Effector CD8-positive, alpha-beta T cell (primary cell): Measurements from ENCODE around the gene DIRAS1.
"Not testable (repeated sequence)": the region's sequence is repeated elsewhere in the genome, so short reads cannot be mapped to it uniquely, and the experiment has no call there.

Experiments used
- DNase-seq: peaks from one replicate; lab custom pipeline; 2025; lab: John Stamatoyannopoulos, UW

DIRAS1 gene

GRCh38 chr19:2711875-2712205 is 9.3 kb downstream of the DIRAS1 start:
- no peak for DNase-seq

DNA sequence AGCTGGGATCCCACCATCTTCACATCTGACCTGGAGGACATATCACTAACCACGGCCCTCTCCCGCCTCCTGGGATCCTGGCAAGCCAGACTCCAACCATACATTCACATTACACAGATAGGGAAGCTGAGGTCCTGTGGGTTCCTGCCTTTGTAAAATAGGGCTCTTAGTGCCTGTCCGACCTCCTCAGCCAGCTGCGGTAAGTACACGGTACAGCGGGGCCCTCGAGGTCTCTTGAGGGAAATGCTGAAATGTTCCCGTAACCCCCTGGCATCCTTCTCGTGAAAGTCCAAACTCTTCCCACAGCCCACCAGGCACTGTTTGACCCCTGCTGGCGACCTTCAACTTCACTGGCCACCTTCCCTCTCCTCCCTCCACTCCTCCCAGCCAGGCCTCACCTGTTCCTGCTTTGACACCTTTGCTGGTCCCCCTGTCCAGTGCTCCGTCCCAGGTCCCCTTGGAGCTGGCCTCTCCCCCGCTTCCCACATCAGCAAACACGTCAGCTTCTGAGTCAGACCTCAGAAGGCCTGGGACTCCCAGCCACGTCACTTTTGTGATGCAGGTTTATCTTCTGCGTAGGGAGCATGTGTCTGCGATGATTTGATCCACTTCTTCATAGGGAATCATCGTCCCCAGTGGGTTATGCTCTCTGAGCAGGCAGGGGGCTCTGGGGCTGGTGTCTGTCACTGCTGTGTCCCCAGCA is 9.8 kb downstream of the DIRAS1 start:
- DNase-seq: no peak

- no peak for DNase-seq
These were observed 14.9 kb downstream of the DIRAS1 start for GRCh38 chr19:2706251-2706650.

- DNase-seq: no peak
These were observed 17.4 kb downstream of the DIRAS1 start for GRCh38 chr19:2703691-2704216.

DNA sequence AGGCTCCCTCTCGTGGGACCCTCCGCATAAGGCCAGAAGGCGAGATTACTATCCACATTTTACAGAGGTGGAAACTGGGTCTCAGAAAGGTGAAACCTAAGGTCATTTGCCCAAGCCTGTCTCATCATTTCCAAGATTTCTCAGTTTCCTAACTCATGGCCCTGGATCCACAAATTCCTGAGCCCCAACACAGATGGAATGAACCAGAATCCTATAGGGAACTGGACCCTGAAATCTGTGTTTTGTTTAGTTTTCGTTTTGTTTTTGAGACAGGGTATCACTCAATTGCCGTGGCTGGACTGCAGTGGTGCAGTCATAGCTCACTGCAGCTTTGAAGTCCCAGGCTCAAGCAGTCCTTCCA is 18.1 kb downstream of the DIRAS1 start:
- no peak for DNase-seq

DNA sequence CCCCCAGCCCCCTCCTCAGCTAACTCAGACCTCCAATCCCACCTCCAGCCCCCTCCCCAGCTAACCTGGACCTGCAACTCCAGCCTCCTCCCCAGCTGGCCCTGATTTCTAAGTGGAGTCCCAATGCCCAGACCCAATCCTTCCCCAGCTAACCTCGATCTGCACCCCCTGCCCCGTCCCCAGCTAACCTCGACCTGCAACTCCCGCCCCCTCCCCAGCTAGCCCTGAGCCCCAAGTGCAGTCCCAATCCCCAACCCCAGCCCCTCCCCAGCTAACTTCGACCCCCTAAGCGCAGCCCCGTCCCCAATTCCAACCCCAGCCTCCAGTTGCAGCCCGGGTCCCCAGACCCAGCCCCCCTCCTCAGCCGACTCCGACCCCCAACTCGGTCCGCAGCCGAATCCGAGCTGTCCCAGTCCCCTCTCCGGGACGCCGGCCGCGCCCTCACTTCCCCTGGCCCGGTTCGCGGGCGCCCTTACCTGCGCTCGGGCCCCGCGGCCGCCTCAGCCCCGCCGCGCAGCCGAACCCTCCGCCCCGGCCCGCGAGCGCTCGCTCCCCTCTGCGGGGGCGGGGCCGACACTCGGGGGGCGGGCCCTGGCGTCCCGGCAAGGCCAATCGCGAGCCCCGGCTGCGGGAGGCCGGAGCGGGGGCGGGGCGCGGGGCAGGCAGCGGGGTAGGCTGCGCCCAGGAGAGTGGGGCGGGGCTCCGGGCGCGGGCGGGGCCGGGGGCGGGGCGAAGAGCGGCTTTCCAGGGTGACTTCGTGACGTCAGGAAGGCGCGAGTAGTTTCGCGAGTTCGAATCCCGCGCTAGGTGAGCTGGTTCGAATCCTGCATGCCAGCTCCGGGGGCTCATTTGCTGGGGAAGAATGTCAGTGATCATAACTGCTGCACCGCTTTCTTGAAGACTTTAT is 18.7 kb downstream of the DIRAS1 start, which contains the start of gene GNG7:
GNG7 (minus strand) TSS at position 525 of the 907 bp plus-strand sequence. CDS start 182,006 bp downstream, outside the sequence.
- DNase-seq: peak; percentile 95

GRCh38 chr19:2701361-2702169 is 19.6 kb downstream of the DIRAS1 start:
- DNase-seq: no peak

DNA sequence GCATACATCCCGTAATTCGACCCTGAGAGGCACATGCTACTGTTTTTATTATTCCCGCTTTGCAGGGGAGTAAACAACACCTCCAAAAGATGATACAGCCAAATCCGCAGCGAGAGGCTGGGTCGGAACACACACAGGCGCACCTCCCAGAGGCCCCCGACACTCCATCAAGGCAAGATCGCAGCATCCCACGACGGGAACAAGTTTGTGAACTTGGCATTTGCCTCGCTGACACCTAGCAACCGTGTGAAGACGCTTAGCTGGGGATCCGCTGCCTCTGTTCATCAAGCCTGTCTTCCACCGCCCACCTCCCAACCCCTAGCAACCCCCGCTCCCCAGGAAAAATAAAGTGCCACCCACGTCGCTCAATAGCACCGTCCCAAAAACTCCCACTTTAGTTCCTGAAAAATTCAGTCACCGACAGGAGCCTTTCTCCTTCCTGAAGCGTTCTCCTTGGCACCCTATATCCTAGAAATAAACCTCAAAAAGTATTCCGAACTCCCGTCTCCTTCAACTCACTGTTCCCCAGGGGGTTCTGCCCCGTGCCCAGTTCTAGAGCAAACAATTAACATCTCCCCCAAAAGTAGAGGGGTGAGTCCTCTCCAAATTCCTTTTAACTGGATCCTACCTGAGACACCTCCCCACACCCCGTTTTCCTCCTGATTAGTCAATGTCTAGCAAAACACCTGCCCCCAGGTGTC is 20.4 kb downstream of the DIRAS1 start:
- no peak for DNase-seq

DNA sequence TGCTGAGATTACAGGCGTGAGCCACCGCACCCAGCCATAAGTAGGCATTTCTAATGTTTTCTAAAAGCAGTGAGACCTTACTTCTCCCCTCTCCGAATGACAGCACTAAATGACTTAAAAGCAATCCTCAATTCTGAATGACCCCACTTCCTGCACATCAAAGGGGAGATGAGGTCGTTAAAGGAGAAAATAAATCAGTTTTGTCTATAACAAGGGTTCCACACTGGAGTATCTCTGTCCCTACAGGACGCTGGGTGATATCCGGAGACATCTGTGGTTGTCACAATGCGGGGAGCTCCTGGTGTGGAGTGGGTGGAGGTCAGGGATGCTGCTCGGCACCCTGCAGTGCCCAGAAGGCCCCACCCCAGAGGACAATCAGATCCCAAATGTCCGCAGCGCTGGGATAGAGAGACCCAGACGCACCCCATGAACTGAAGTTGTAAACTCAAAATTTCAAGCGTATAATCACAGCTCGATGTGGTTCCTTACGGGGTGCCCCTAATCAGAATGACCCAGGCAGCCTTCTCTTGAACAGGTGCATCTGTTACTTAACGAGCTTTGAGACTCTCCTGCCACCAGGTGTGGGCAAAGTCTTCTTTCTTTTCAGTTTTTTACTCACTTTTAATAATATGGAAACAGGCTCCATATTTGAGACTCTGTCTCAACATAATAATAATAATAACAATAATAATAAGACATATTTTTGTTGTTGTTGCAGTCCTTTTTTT is 21.6 kb downstream of the DIRAS1 start:
- no peak for DNase-seq

DNA sequence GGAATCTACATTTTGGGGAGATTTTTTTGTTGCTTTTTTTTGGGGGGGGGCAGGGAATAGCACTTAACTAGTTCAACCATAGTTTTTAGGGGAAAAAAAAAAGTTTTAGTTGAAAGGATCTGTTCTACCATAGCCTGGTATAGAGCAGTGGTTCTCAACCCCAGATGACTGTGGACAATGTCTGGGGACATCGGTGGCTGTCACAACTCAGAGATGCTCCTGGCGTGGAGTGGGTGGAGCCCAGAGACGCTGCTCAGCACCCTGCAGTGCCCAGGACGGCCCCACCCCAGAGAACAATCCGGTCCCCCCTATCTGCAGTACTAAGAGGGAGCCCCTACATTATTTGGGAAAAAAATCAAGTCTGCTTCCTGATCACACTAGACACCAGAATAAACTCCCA is 27.0 kb downstream of the DIRAS1 start:
- DNase-seq: no peak

DNA sequence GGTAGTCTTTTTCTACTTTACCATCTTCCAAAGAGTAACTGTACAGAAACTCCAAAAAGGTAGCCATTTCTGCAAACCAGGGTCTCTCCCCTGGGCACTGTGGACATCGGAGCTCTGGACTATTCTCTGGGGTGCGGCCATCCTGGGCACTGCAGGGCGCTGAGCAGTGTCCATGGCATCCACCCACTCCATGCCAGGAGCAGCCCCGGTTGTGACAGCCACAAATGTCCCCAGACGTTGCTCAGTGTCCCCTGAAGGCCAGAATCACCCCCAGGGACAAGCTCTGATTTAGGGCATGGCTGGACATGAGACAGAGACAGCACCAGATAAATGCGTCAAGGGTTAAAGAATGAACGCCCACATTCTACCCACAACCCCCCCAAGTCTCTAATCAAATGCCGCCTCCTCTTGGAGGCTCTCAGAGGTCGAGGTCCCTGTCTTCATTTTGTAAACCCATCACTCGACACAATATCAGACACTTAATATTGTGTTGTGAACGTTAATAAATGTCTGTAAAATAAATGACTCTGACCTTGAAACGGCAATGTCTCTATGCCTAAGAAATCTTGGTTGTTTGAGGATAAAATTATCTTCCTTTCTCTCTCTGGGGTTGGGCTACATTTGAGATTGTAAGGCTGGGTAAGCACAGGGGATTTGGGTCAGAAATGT is 27.5 kb downstream of the DIRAS1 start:
- no peak for DNase-seq

DNA sequence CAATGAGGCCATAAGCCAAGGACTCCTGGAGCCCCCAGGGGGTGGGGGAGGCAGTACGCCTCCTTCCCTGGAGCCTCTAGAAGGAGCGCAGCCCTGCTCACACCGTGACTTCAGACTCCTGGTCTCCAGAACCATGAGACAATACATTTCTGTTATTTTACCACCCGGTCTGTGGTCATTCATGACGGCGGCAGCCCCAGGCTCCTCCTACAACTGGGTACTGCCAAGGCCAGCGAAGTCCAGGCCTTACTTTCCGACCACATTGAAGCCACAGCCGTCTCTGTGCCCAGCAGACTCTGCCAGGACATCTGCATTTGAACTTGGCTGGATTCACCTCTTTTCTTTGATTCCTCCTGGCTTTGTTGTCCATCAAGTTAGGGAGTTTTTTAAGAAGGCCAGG is 29.2 kb downstream of the DIRAS1 start:
- DNase-seq: no peak

DNA sequence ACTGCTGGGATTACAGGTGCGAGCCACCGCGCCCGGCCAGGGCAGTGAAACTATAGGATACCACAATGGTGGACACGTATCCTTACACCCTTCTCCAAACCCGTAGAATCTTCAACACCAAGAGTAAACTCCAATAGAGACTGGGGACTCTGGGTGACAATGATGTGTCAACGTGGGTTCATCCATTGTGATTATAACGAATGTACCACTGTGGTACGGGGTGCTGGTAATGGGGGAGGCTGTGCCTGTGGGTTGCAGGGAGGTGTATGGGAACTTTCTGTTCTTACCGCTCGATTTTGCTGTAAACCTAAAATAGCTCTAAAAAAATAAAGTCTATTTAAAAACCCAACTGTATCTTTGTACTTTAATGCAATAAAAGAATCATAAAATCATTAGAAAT is 30.3 kb downstream of the DIRAS1 start:
- no peak for DNase-seq

- no peak for DNase-seq
These were observed 34.8 kb downstream of the DIRAS1 start for GRCh38 chr19:2686360-2686759.

GRCh38 chr19:2685204-2685704 is 35.9 kb downstream of the DIRAS1 start:
- DNase-seq: no peak

DNA sequence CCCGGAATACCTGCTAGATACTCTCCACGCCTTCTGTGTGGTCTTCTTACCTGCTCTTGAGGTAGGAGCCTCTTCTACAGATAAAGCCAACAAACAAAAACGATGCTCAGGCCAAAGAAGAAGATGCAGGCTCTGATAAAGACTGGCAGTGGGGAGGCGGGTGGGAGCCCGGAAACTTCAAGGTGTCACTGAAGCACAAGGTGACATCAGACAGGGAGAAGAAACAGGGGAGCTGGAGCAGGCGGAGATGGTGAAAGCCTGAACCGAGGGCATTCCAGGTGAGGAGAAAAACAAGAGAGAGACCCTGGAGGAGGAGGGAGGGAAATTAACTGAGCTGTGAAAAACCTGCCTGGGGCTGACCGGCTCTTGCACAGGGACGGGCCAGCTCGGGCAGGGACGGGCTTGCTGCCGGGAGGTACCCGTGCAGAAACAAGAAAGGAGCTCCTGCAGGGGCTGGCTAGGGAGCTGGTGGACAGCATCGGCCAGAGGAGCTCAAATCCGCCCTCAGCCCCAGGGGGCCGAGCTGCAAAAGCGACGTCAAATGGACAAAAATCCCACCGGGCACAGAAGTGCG is 37.7 kb downstream of the DIRAS1 start:
- DNase-seq: no peak

DNA sequence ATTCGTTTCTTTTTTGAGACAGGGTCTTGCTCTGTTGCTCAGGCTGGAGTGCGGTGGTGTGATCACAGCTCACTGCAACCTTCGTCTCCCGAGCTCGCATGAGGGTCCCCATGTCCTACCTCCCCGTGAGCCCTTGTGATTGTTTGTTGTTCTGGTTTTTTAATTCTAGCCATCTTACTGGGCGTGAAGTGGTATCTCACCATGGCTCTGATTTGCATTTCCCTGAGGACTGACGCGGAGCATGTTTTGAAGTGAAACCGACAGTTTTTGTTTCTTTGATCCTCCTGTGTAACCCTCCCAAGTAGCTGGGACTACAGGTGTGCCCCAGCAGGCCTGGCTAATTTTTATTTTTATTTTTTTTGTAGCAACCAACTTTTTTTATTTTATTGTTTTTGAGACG is 40.4 kb downstream of the DIRAS1 start:
- no peak for DNase-seq

DNA sequence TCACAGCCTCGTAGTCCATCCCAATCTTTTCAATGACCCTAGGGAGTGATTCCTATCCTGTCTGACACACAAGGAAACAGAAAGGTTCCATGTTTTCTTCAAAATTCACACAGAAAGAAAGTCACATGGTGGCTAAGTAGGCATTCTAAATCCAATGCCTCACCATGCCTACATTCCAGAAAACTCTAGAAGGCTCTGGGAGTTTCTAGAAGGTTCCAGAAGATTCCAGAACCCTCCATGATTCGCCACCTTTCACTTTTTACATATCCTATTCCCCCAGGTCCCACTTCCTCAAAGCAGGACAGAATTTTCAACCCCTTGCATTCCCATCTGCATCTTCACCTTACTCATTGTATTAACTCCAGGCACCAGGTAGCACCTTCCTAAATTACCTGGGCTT is 41.7 kb downstream of the DIRAS1 start:
- DNase-seq: no peak

GRCh38 chr19:2678948-2679347 is 42.2 kb downstream of the DIRAS1 start:
- DNase-seq: not testable (repeated sequence)
